Measurements from ENCODE around the gene NUAK1.

The NUAK1 gene

GRCh38 chr12:106131676-106132075 is 7.1 kb downstream of the NUAK1 start:
- no peak for DNase-seq (ENCODE audit: low read depth, low spot score)

GRCh38 chr12:106130474-106131113 is 8.2 kb downstream of the NUAK1 start:
- DNase-seq (ENCODE audit: low read depth, low spot score): no peak

GRCh38 chr12:106128585-106129328 is 10.0 kb downstream of the NUAK1 start:
- no peak for DNase-seq (ENCODE audit: low read depth, low spot score)

GRCh38 chr12:106127338-106128126 is 11.2 kb downstream of the NUAK1 start:
- DNase-seq (ENCODE audit: low read depth, low spot score): no peak

GRCh38 chr12:106126441-106127337 is 12.1 kb downstream of the NUAK1 start:
- peak; percentile 55 for DNase-seq (ENCODE audit: low read depth, low spot score)

- DNase-seq (ENCODE audit: low read depth, low spot score): no peak
Measured at GRCh38 chr12:106125351-106126095, 13.2 kb downstream of the NUAK1 start.

- DNase-seq (ENCODE audit: low read depth, low spot score): no peak
Measured at GRCh38 chr12:106123551-106124081, 15.1 kb downstream of the NUAK1 start.

- no peak for DNase-seq (ENCODE audit: low read depth, low spot score)
Measured at GRCh38 chr12:106123110-106123509, 15.6 kb downstream of the NUAK1 start.

GRCh38 chr12:106122004-106122403 is 16.8 kb downstream of the NUAK1 start:
- DNase-seq (ENCODE audit: low read depth, low spot score): no peak

GRCh38 chr12:106120519-106121105 is 18.1 kb downstream of the NUAK1 start:
- DNase-seq (ENCODE audit: low read depth, low spot score): no peak

GRCh38 chr12:106119301-106119700 is 19.5 kb downstream of the NUAK1 start:
- DNase-seq (ENCODE audit: low read depth, low spot score): peak; percentile 59

GRCh38 chr12:106118381-106119130 is 20.2 kb downstream of the NUAK1 start:
- DNase-seq (ENCODE audit: low read depth, low spot score): no peak

- no peak for DNase-seq (ENCODE audit: low read depth, low spot score)
Measured at GRCh38 chr12:106115440-106115839, 23.3 kb downstream of the NUAK1 start.

GRCh38 chr12:106114447-106115068 is 24.2 kb downstream of the NUAK1 start:
- no peak for DNase-seq (ENCODE audit: low read depth, low spot score)

- DNase-seq (ENCODE audit: low read depth, low spot score): peak; percentile 60
Measured at GRCh38 chr12:106113824-106114446, 24.8 kb downstream of the NUAK1 start.

- no peak for DNase-seq (ENCODE audit: low read depth, low spot score)
Measured at GRCh38 chr12:106113446-106113823, 25.3 kb downstream of the NUAK1 start.

- peak; percentile 56 for DNase-seq (ENCODE audit: low read depth, low spot score)
Measured at GRCh38 chr12:106113042-106113441, 25.7 kb downstream of the NUAK1 start.

GRCh38 chr12:106112145-106112821 is 26.5 kb downstream of the NUAK1 start:
- DNase-seq (ENCODE audit: low read depth, low spot score): peak; percentile 66
